OCI-LY1 (cell line): ENCODE measurements around the gene GMEB1.
"Not testable (repeated sequence)": the region's sequence is repeated elsewhere in the genome, so short reads cannot be mapped to it uniquely, and the experiment has no call there.

Source experiments
- H2AFZ ChIP-seq: fragments of 200-600 bp; sonication (generic), shearing (Covaris generic); 2 replicates; pipeline ENCODE4 v1.6.0; 2014; ENCODE audit warnings: antibody characterized with exemption, mild to moderate bottlenecking, low read length
- H3F3A ChIP-seq: fragments of 200-600 bp; sonication (generic), shearing (Covaris generic); 2 replicates; pipeline ENCODE4 v1.6.0; 2014; ENCODE audit warnings: mild to moderate bottlenecking, antibody characterized with exemption, low read length, moderate library complexity; ENCODE audit not compliant: insufficient read depth
- H3K27ac ChIP-seq: fragments of 200-600 bp; sonication (generic); 2 replicates; pipeline ENCODE4 v1.5.1; 2014; ENCODE audit warnings: low read length, mixed run types, mild to moderate bottlenecking, low read depth; ENCODE audit not compliant: poor library complexity, severe bottlenecking
- H3K27me3 ChIP-seq: fragments of 200-600 bp; sonication (generic); 2 replicates; pipeline ENCODE4 v1.6.0; 2014; ENCODE audit warnings: antibody characterized with exemption, mild to moderate bottlenecking, low read length, moderate library complexity; ENCODE audit not compliant: insufficient read depth
- H3K36me3 ChIP-seq: fragments of 200-600 bp; sonication (generic); 2 replicates; pipeline ENCODE4 v1.6.1; 2014; ENCODE audit warnings: mild to moderate bottlenecking, antibody characterized with exemption, low read length, moderate library complexity, mixed read lengths; ENCODE audit not compliant: insufficient read depth
- H3K4me1 ChIP-seq: fragments of 200-600 bp; sonication (generic); 2 replicates; pipeline ENCODE4 v1.5.1; 2014; ENCODE audit warnings: mild to moderate bottlenecking, low read length, moderate library complexity; ENCODE audit not compliant: insufficient read depth, severe bottlenecking
- H3K4me2 ChIP-seq: fragments of 200-600 bp; sonication (generic), shearing (Covaris generic); 2 replicates; pipeline ENCODE4 v1.6.1; 2014; ENCODE audit warnings: low read length
- H3K4me3 ChIP-seq: fragments of 200-600 bp; sonication (generic); 2 replicates; pipeline ENCODE4 v1.5.1; 2014; ENCODE audit warnings: low read length, low read depth, mild to moderate bottlenecking, mixed read lengths; ENCODE audit not compliant: poor library complexity, severe bottlenecking
- H3K79me2 ChIP-seq: fragments of 200-600 bp; shearing (Covaris generic); 2 replicates; pipeline ENCODE4 v1.6.1; 2016; ENCODE audit warnings: mixed run types, low read length, mixed read lengths; ENCODE audit not compliant: insufficient read depth
- H3K9ac ChIP-seq: fragments of 200-600 bp; sonication (generic), shearing (Covaris generic); 2 replicates; pipeline ENCODE4 v1.6.1; 2014; ENCODE audit warnings: mild to moderate bottlenecking, low read length, mixed read lengths
- H3K9me2 ChIP-seq: fragments of 200-600 bp; sonication (generic), shearing (Covaris generic); 2 replicates; pipeline ENCODE4 v1.6.1; 2014; ENCODE audit warnings: low read depth, mild to moderate bottlenecking, low read length, mixed read lengths
- H3K9me3 ChIP-seq: fragments of 200-600 bp; shearing (Covaris generic); 2 replicates; pipeline ENCODE4 v1.6.1; 2014; ENCODE audit warnings: low read length, mixed read lengths
- H4K20me1 ChIP-seq: fragments of 200-600 bp; sonication (generic), shearing (Covaris generic); 2 replicates; pipeline ENCODE4 v1.6.0; 2016; ENCODE audit warnings: mild to moderate bottlenecking, low read length; ENCODE audit not compliant: insufficient read depth
- EZH2 ChIP-seq: fragments of 200-600 bp; sonication (generic), shearing (Covaris generic); IDR thresholded peaks from 2 replicates; pipeline ENCODE4 v1.8.0; 2017; ENCODE audit warnings: borderline replicate concordance, mixed run types, mild to moderate bottlenecking, antibody characterized with exemption, low read length, moderate library complexity, mixed read lengths
- TF ChIP-seq, protein P1 (sequence below): fragments of 200-600 bp; sonication (generic), shearing (Covaris generic); IDR thresholded peaks from 2 replicates; pipeline ENCODE4 v1.5.1; 2017; ENCODE audit warnings: mild to moderate bottlenecking, antibody characterized with exemption, low read length, moderate library complexity, mixed read lengths

GMEB1 gene

DNA sequence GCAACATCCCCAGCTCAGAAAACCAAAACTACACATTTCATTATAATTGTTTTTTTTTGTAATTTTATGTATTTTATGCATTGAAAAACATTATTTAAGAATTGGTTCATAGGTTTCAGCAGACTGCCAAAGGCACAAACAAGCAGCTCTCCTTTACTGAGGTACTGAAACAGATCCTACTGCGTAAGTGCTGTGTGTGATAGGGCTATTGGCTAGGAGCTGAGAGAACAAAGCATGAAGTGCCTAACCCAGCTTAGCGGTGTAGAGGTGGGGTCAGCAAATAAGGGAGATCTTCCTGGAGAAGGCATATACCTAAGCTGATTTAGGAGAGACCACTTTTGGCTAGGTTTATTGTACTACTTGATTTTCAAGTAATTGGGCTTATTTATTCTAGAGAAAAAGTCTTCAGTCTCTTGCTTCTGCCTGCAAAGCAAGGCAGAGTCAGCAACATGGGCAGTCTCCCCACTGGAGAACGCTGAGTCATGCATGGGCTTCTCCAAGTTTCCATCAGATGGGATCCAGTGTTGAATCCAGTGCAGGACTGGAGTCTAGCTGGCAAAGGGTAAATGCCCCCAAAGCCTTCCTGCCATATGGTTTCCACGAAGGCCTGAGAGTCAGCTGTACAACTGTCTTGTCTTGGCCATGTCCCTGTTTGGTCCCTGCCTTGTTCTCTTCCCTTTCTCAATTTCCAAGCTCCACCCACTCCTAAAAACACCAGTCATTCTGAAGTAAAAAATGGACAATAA is 50.2 kb downstream of the GMEB1 start:
- Histone ChIP-seq H2AFZ (no peak overlapping the region), H3K9me3 (no peaks in the 10 kb centered on the region), H3K79me2 (no peaks in the 10 kb centered on the region), H3K27ac (no peak overlapping the region), H3K4me2 (no peak overlapping the region), H3K9ac (no peak overlapping the region), H3K27me3 (no peaks in the 10 kb centered on the region), H3K36me3 (peaks cover 12% of the 10 kb centered on the region), H3K9me2 (no peaks in the 10 kb centered on the region), H4K20me1 (no peaks in the 10 kb centered on the region), H3K4me1 (peaks cover 8% of the 10 kb centered on the region), H3F3A (no peaks in the 10 kb centered on the region), H3K4me3 (no peak overlapping the region)
- TF ChIP-seq, protein P1, sequence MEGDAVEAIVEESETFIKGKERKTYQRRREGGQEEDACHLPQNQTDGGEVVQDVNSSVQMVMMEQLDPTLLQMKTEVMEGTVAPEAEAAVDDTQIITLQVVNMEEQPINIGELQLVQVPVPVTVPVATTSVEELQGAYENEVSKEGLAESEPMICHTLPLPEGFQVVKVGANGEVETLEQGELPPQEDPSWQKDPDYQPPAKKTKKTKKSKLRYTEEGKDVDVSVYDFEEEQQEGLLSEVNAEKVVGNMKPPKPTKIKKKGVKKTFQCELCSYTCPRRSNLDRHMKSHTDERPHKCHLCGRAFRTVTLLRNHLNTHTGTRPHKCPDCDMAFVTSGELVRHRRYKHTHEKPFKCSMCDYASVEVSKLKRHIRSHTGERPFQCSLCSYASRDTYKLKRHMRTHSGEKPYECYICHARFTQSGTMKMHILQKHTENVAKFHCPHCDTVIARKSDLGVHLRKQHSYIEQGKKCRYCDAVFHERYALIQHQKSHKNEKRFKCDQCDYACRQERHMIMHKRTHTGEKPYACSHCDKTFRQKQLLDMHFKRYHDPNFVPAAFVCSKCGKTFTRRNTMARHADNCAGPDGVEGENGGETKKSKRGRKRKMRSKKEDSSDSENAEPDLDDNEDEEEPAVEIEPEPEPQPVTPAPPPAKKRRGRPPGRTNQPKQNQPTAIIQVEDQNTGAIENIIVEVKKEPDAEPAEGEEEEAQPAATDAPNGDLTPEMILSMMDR: no peak
- no peak for TF ChIP-seq EZH2

DNA sequence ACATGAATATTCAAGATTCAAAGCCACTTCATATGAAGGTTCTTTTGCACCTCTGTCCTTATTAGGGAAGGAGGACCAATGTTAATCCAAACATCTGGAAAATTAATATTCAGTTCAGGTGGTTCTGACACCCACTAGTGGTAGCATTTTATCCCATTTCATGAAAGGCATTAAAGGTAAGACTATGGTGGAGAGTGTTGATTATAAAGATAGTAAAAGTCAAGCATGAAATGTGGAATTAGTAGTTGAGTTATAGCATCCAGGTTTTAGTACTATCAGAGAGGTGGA is 50.7 kb downstream of the GMEB1 start:
- no peak for TF ChIP-seq EZH2
- TF ChIP-seq, protein P1: peak; percentile 32; the same call in 1 of the 2 replicates
- no peak overlapping the region for H3K9ac ChIP-seq
- no peaks in the 10 kb centered on the region for H3K79me2 ChIP-seq
- H3K4me2 ChIP-seq: no peak overlapping the region
- H3K9me3 ChIP-seq: no peaks in the 10 kb centered on the region
- H3K9me2 ChIP-seq: no peaks in the 10 kb centered on the region
- H3K27me3 ChIP-seq: no peaks in the 10 kb centered on the region
- H3K4me1 ChIP-seq: peaks cover 8% of the 10 kb centered on the region
- no peak overlapping the region for H2AFZ ChIP-seq
- no peaks in the 10 kb centered on the region for H3F3A ChIP-seq
- H4K20me1 ChIP-seq: no peaks in the 10 kb centered on the region
- no peak overlapping the region for H3K4me3 ChIP-seq
- no peak overlapping the region for H3K27ac ChIP-seq
- H3K36me3 ChIP-seq: peaks cover 8% of the 10 kb centered on the region

DNA sequence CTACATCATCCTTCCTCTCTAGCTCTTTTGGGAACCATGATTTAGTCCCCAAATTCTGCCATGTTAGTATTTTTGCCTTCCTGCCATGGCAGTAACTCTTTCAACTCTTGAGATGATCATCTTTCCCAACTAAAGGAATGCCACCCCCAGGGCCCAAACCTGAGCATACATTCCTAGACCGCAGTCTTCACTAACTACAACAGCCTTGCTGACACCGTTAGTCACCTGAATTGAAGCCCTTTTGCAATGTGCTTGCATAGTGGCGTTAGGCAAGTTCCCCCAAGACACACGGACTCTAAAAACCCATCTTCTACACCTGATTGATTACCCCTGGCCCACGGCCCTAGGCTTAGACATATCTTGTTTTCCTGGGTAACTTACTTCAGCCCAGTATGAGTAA is 51.8 kb downstream of the GMEB1 start:
- Histone ChIP-seq H3F3A (no peaks in the 10 kb centered on the region), H4K20me1 (no peaks in the 10 kb centered on the region), H3K4me1 (peaks cover 8% of the 10 kb centered on the region), H3K9me3 (no peaks in the 10 kb centered on the region), H3K9me2 (no peaks in the 10 kb centered on the region), H3K27me3 (no peaks in the 10 kb centered on the region), H3K27ac (peak overlapping the region; percentile 21), H3K79me2 (no peaks in the 10 kb centered on the region), H3K4me3 (no peak overlapping the region), H3K36me3 (no peaks in the 10 kb centered on the region), H3K9ac (no peak overlapping the region), H3K4me2 (no peak overlapping the region), H2AFZ (no peak overlapping the region)
- TF ChIP-seq EZH2: no peak
- TF ChIP-seq, protein P1: no peak

DNA sequence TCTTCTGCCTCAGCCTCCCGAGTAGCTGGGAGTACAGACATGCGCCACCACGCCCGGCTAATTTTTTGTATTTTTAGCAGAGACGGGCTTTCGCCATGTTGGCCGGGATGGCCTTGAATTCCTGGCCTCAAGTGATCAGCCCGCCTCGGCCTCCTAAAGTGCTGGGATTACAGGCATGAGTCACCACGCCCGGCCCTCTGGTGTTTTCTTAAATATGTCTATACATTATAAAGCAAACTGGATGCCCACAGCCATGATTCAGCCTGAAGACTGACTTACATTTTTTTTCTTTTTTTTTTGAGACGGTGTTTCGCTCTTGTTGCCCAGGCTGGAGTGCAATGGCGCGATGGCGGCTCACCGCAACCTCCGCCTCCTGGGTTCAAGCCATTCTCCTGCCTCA is 53.3 kb downstream of the GMEB1 start:
- not testable (repeated sequence) for H3K27ac ChIP-seq, H3K79me2 ChIP-seq

DNA sequence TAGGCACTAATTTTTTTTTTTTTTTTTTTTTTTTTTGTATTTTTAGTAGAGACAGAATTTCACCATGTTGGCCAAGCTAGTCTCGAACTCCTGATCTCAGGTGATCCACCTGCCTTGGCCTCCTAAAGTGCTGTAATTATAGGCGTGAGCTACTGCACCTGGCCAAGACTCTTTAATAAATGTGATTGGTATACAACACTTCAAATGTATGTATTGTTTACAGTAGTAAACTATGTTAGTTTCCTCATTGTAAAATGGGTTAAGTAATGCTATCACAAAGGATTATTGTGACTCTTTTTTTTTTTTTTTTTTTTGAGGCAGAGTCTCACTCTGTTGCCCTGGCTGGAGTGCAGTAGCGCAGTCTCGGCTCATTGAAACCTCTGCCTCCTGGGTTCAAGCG is 56.8 kb downstream of the GMEB1 start:
- not testable (repeated sequence) for H3K9ac ChIP-seq, H3F3A ChIP-seq, H3K4me2 ChIP-seq, H2AFZ ChIP-seq, H3K27ac ChIP-seq, H3K4me1 ChIP-seq, H4K20me1 ChIP-seq, H3K36me3 ChIP-seq, H3K9me2 ChIP-seq, H3K79me2 ChIP-seq, H3K27me3 ChIP-seq, H3K4me3 ChIP-seq, H3K9me3 ChIP-seq

More for the DNA sequence above, 53.3 kb downstream of the GMEB1 start:
- not testable (repeated sequence) for H2AFZ ChIP-seq, H3K4me1 ChIP-seq, H3K4me3 ChIP-seq, H3K4me2 ChIP-seq, H3K9ac ChIP-seq, H3F3A ChIP-seq, H3K27me3 ChIP-seq, H3K36me3 ChIP-seq, H3K9me3 ChIP-seq, H3K9me2 ChIP-seq, H4K20me1 ChIP-seq
